ENCODE data around the gene ARF4.
A peak's percentile ranks its signal among the peaks of the same experiment; 100 is the strongest.

ARF4 gene

GRCh38 chr3:57604971-57605370 lies 7.8 kb upstream of the ARF4 start:
- Histone ChIP-seq H3K27me3 (replicated peaks; ENCODE audit: control insufficient read depth, insufficient read depth, low read length) (no peaks in the 10 kb centered on the region), H3K4me3 (ENCODE audit: low read length) (no peak overlapping the region), H3K36me3 (ENCODE audit: control insufficient read depth, insufficient read depth, low read length, severe bottlenecking) (peaks cover 5% of the 10 kb centered on the region)

GRCh38 chr3:57600195-57600594 lies 3.1 kb upstream of the ARF4 start:
- H3K36me3 ChIP-seq (ENCODE audit: control insufficient read depth, insufficient read depth, low read length, severe bottlenecking), result peaks cover 6% of the 10 kb centered on the region
- no peak overlapping the region for H3K9ac ChIP-seq (ENCODE audit: low read length)
- H3K27me3 ChIP-seq (replicated peaks; ENCODE audit: control insufficient read depth, insufficient read depth, low read length), result no peaks in the 10 kb centered on the region
- peaks cover 9% of the 10 kb centered on the region for H3K4me1 ChIP-seq (ENCODE audit: control insufficient read depth, insufficient read depth, low read length)
- no peak for DNase-seq (ENCODE audit: low read depth)
- no peak overlapping the region for H3K4me3 ChIP-seq (ENCODE audit: low read length)
- no peaks in the 10 kb centered on the region for H3K9me3 ChIP-seq (ENCODE audit: control insufficient read depth, low read length)

More at GRCh38 chr3:57604971-57605370, 7.8 kb upstream of the ARF4 start:
- DNase-seq (ENCODE audit: low read depth), result no peak
- Histone ChIP-seq H3K4me1 (ENCODE audit: control insufficient read depth, insufficient read depth, low read length) (no peaks in the 10 kb centered on the region), H3K9me3 (ENCODE audit: control insufficient read depth, low read length) (no peaks in the 10 kb centered on the region), H3K9ac (ENCODE audit: low read length) (no peak overlapping the region)

- H3K9me3 ChIP-seq (ENCODE audit: control insufficient read depth, low read length), result no peaks in the 10 kb centered on the region
- no peaks in the 10 kb centered on the region for H3K27me3 ChIP-seq (replicated peaks; ENCODE audit: control insufficient read depth, insufficient read depth, low read length)
- peak overlapping the region; percentile 86 for H3K9ac ChIP-seq (ENCODE audit: low read length)
- H3K4me3 ChIP-seq (ENCODE audit: low read length), result peak overlapping the region; percentile 100
- no peak for DNase-seq (ENCODE audit: low read depth)
- H3K4me1 ChIP-seq (ENCODE audit: control insufficient read depth, insufficient read depth, low read length), result peaks cover 19% of the 10 kb centered on the region
- H3K36me3 ChIP-seq (ENCODE audit: control insufficient read depth, insufficient read depth, low read length, severe bottlenecking), result peaks cover 17% of the 10 kb centered on the region
Observed at GRCh38 chr3:57598765-57599360, 1.7 kb upstream of the ARF4 start.

GRCh38 chr3:57596495-57597126 lies 533 bp downstream of the ARF4 start:
- Histone ChIP-seq H3K27me3 (replicated peaks; ENCODE audit: control insufficient read depth, insufficient read depth, low read length) (no peaks in the 10 kb centered on the region), H3K9me3 (ENCODE audit: control insufficient read depth, low read length) (no peaks in the 10 kb centered on the region), H3K4me3 (ENCODE audit: low read length) (peak overlapping the region; percentile 100), H3K9ac (ENCODE audit: low read length) (peak overlapping the region; percentile 100), H3K36me3 (ENCODE audit: control insufficient read depth, insufficient read depth, low read length, severe bottlenecking) (peaks cover 11% of the 10 kb centered on the region), H3K4me1 (ENCODE audit: control insufficient read depth, insufficient read depth, low read length) (peaks cover 42% of the 10 kb centered on the region)
- peak; percentile 93 for DNase-seq (ENCODE audit: low read depth)

GRCh38 chr3:57594576-57594975 lies 2.6 kb downstream of the ARF4 start:
- peak overlapping the region; percentile 100 for H3K4me3 ChIP-seq (ENCODE audit: low read length)
- no peak for DNase-seq (ENCODE audit: low read depth)
- peak overlapping the region; percentile 100 for H3K9ac ChIP-seq (ENCODE audit: low read length)

GRCh38 chr3:57594144-57594543 lies 3.0 kb downstream of the ARF4 start:
- Histone ChIP-seq H3K4me3 (ENCODE audit: low read length) (peak overlapping the region; percentile 100), H3K27me3 (replicated peaks; ENCODE audit: control insufficient read depth, insufficient read depth, low read length) (no peaks in the 10 kb centered on the region), H3K4me1 (ENCODE audit: control insufficient read depth, insufficient read depth, low read length) (peaks cover 43% of the 10 kb centered on the region), H3K9me3 (ENCODE audit: control insufficient read depth, low read length) (no peaks in the 10 kb centered on the region), H3K36me3 (ENCODE audit: control insufficient read depth, insufficient read depth, low read length, severe bottlenecking) (peaks cover 16% of the 10 kb centered on the region), H3K9ac (ENCODE audit: low read length) (peak overlapping the region; percentile 100)
- no peak for DNase-seq (ENCODE audit: low read depth)

More at GRCh38 chr3:57594576-57594975, 2.6 kb downstream of the ARF4 start:
- Histone ChIP-seq H3K36me3 (ENCODE audit: control insufficient read depth, insufficient read depth, low read length, severe bottlenecking) (peaks cover 16% of the 10 kb centered on the region), H3K27me3 (replicated peaks; ENCODE audit: control insufficient read depth, insufficient read depth, low read length) (no peaks in the 10 kb centered on the region), H3K9me3 (ENCODE audit: control insufficient read depth, low read length) (no peaks in the 10 kb centered on the region), H3K4me1 (ENCODE audit: control insufficient read depth, insufficient read depth, low read length) (peaks cover 46% of the 10 kb centered on the region)

- Histone ChIP-seq H3K9me3 (ENCODE audit: control insufficient read depth, low read length) (no peaks in the 10 kb centered on the region), H3K4me3 (ENCODE audit: low read length) (peak overlapping the region; percentile 100), H3K36me3 (ENCODE audit: control insufficient read depth, insufficient read depth, low read length, severe bottlenecking) (peaks cover 21% of the 10 kb centered on the region), H3K4me1 (ENCODE audit: control insufficient read depth, insufficient read depth, low read length) (peaks cover 47% of the 10 kb centered on the region), H3K9ac (ENCODE audit: low read length) (peak overlapping the region; percentile 24), H3K27me3 (replicated peaks; ENCODE audit: control insufficient read depth, insufficient read depth, low read length) (no peaks in the 10 kb centered on the region)
- DNase-seq (ENCODE audit: low read depth), result no peak
Observed at GRCh38 chr3:57592306-57592705, 4.8 kb downstream of the ARF4 start.

GRCh38 chr3:57587905-57588304 lies 9.2 kb downstream of the ARF4 start:
- no peak overlapping the region for H3K4me3 ChIP-seq (ENCODE audit: low read length)
- no peaks in the 10 kb centered on the region for H3K27me3 ChIP-seq (replicated peaks; ENCODE audit: control insufficient read depth, insufficient read depth, low read length)
- H3K9me3 ChIP-seq (ENCODE audit: control insufficient read depth, low read length), result no peaks in the 10 kb centered on the region
- H3K9ac ChIP-seq (ENCODE audit: low read length), result no peak overlapping the region
- H3K36me3 ChIP-seq (ENCODE audit: control insufficient read depth, insufficient read depth, low read length, severe bottlenecking), result peaks cover 32% of the 10 kb centered on the region
- DNase-seq (ENCODE audit: low read depth), result no peak
- peaks cover 45% of the 10 kb centered on the region for H3K4me1 ChIP-seq (ENCODE audit: control insufficient read depth, insufficient read depth, low read length)

- Histone ChIP-seq H3K9me3 (ENCODE audit: control insufficient read depth, low read length) (no peaks in the 10 kb centered on the region), H3K4me3 (ENCODE audit: low read length) (no peak overlapping the region), H3K4me1 (ENCODE audit: control insufficient read depth, insufficient read depth, low read length) (peaks cover 34% of the 10 kb centered on the region), H3K9ac (ENCODE audit: low read length) (no peak overlapping the region), H3K27me3 (replicated peaks; ENCODE audit: control insufficient read depth, insufficient read depth, low read length) (no peaks in the 10 kb centered on the region), H3K36me3 (ENCODE audit: control insufficient read depth, insufficient read depth, low read length, severe bottlenecking) (peaks cover 43% of the 10 kb centered on the region)
- DNase-seq (ENCODE audit: low read depth), result no peak
Observed at GRCh38 chr3:57586778-57587177, 10.4 kb downstream of the ARF4 start.

- DNase-seq (ENCODE audit: low read depth), result no peak
- no peaks in the 10 kb centered on the region for H3K9me3 ChIP-seq (ENCODE audit: control insufficient read depth, low read length)
- no peak overlapping the region for H3K9ac ChIP-seq (ENCODE audit: low read length)
- no peaks in the 10 kb centered on the region for H3K27me3 ChIP-seq (replicated peaks; ENCODE audit: control insufficient read depth, insufficient read depth, low read length)
- H3K36me3 ChIP-seq (ENCODE audit: control insufficient read depth, insufficient read depth, low read length, severe bottlenecking), result peaks cover 68% of the 10 kb centered on the region
- peaks cover 28% of the 10 kb centered on the region for H3K4me1 ChIP-seq (ENCODE audit: control insufficient read depth, insufficient read depth, low read length)
- H3K4me3 ChIP-seq (ENCODE audit: low read length), result no peak overlapping the region
Observed at GRCh38 chr3:57583544-57583943, 13.6 kb downstream of the ARF4 start.

GRCh38 chr3:57582474-57583168 lies 14.5 kb downstream of the ARF4 start:
- no peaks in the 10 kb centered on the region for H3K9me3 ChIP-seq (ENCODE audit: control insufficient read depth, low read length)
- no peak for DNase-seq (ENCODE audit: low read depth)
- no peak overlapping the region for H3K4me3 ChIP-seq (ENCODE audit: low read length)
- H3K9ac ChIP-seq (ENCODE audit: low read length), result no peak overlapping the region
- H3K27me3 ChIP-seq (replicated peaks; ENCODE audit: control insufficient read depth, insufficient read depth, low read length), result no peaks in the 10 kb centered on the region
- H3K36me3 ChIP-seq (ENCODE audit: control insufficient read depth, insufficient read depth, low read length, severe bottlenecking), result peaks cover 72% of the 10 kb centered on the region
- peaks cover 21% of the 10 kb centered on the region for H3K4me1 ChIP-seq (ENCODE audit: control insufficient read depth, insufficient read depth, low read length)
